Activated CD4-positive, alpha-beta T cell treated with anti-CD3 and anti-CD28 coated beads for 24 hours (primary cell): ENCODE results near the gene ZNF23.

Experiments used
- DNase-seq, 2 donors: peaks; one replicate each; pipeline ENCODE4 v3.0.0-alpha.2; 2020; ENCODE audit warnings: low read depth in 2 of 2

Gene ZNF23

GRCh38 chr16:71472051-71472450 lies 10.0 kb upstream of the ZNF23 start:
- DNase-seq: no peak

DNA sequence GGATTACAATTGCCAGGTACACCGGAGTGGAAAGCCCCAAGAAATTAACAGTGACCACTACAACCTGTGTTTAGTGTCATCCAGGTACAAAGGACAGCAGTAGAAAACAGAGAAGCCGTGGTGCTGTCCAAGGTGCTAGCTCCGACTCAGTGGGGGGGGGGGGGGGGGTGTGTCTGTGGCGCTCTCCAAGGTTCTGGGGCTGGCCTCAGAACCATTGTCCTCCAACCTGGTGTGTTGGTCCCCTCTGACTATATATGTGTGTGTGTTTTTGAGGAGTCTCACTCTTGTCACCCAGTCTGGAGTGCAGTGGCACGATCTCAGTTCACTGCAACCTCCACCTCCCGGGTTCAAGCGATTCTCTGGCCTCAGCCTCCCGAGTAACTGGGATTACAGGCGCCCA lies 5.8 kb upstream of the ZNF23 start:
- DNase-seq: peak; percentile 7 to 13

DNA sequence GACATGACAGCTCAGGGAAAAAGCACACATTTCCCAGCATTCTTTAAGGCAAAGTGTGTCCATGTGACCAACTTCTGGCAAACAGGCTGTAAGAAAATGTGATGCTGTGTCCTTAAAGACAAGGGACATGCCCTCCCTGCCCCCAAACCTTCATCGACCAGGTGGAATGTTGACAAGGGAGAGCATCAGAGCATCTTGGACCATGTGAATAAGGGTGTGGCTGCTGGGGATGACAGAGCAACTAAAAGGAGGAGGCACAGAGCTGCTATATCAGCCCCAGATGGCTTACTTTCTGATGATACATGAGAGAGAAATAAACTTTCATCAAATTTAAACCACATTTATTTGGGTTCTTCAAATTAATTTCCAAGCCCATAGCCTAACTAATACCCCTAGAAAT lies 2.2 kb upstream of the ZNF23 start:
- no peak for DNase-seq

- DNase-seq: no peak
Measured at GRCh38 chr16:71460941-71461340, 1.1 kb downstream of the ZNF23 start.

DNA sequence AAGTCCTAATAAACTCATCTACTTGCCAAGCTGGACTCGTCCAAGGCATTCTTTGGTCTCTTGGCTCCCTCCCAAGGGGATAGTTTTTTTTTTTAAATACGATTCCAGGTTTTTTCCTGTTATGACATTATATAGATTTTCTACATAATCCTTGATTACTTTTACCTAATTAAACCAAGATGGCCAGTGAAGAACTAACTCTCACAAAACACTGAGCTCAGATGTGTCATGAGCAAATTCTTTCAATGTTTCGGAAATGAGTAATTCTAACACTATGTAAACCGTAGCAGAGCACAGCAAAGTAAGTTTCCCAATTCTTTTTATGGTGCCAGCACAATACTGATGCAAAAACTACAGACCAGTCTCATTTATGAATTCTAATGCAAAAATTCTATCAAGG lies 1.8 kb downstream of the ZNF23 start:
- DNase-seq: no peak

DNA sequence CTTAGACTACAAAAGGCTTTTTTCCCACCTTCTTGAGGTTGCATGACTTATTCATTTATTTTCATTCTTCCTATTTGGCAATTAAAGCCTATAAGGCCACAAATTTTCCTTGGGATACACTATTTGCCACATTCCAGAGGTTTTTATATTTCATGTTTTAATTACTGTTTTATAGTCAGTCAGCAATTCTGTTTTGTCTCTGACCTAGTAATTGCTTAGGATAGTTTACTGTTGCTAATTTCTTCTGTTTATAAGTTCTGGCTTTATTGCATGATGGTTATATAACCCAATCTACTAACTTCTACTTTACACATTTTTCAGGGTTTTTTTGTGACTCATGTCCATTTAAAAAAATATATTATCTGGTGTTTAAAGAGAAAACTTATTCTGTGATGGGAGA lies 2.5 kb downstream of the ZNF23 start:
- no peak for DNase-seq

DNA sequence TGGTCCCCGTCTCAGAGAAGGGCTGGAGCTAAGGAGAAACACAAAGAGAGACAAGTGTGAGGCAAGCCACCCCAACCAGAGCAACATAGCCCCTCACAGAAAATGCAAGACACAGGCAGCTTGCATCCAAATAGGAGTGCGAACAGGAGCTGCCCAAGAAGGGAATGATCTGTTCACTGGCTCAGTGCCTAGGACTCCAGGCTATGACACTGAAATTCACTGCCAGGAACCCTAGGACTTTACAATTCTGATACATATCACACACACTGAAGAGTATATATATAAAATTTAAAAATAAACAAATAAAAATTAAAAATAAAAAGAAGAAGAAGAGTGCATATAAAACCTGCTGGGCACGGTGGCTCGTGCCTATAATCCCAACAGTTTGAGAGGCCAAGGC lies 5.2 kb downstream of the ZNF23 start:
- DNase-seq: no peak

- no peak for DNase-seq
Measured at GRCh38 chr16:71453036-71453435, 9.0 kb downstream of the ZNF23 start.

GRCh38 chr16:71449020-71449419 lies 13.0 kb downstream of the ZNF23 start:
- DNase-seq: no peak

GRCh38 chr16:71448274-71448866 lies 13.7 kb downstream of the ZNF23 start:
- no peak for DNase-seq

GRCh38 chr16:71443714-71444113 lies 18.3 kb downstream of the ZNF23 start:
- DNase-seq: no peak

DNA sequence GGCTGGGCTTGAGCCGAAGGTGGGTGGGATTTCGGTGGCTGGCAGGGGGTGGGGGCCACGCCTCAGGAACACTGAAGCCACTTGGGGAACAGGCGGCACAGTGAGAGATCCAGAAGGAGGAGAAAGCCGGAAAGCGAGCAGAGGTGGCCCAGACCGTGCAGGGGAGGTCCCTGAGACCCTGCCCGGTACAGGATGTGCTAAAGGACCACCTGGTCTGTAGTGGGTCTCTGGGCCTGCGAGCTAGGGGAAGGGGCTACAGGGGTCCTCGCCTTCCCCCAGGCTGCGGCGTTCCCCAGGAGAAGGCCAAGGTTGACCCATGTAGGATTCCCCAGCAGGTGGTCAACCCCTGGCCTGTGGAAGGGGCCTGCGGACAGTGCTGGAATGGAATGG lies 20.0 kb downstream of the ZNF23 start, which contains the start of gene TLE7:
TSS of gene TLE7 (minus strand) at position 4 of the 390 bp plus-strand sequence. CDS start 8,730 bp downstream, outside the sequence.
- no peak for DNase-seq

- DNase-seq: peak in 1 of 2 donors; percentile 11
Measured at GRCh38 chr16:71441348-71442050, 20.5 kb downstream of the ZNF23 start.

DNA sequence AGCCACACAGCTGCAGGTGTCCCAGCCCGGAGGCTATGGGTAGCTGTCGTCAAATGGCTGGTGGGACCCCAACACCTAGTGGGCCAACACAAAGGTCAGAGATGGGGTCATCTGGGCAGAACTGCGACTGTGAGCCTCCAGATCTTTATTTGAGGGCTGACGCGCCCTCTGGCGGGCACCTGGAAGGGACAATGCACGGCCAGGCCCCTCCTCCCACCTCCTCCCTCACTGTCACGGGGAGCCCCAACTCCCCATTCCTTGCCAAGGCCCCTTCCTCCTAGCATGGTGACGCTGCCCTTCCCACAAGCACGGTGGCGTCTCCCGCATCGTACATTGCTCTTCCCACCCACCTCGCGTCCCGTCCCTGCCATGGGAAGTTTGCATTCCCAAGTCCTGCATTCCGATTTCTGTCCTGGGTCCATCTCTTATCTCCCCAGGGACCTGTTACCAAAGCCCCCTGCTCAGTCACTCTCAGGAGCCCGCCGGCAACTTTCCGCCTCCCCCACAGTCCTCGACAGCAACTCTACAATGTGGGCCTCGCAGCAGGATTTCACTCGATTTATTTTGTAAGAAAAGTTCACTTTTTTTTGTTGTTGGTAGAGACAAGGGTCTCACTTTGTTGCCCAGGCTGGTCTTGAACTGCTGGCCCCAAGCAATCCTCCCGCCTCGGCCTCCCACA lies 21.2 kb downstream of the ZNF23 start:
- peak in 1 of 2 donors; percentile 24 for DNase-seq

DNA sequence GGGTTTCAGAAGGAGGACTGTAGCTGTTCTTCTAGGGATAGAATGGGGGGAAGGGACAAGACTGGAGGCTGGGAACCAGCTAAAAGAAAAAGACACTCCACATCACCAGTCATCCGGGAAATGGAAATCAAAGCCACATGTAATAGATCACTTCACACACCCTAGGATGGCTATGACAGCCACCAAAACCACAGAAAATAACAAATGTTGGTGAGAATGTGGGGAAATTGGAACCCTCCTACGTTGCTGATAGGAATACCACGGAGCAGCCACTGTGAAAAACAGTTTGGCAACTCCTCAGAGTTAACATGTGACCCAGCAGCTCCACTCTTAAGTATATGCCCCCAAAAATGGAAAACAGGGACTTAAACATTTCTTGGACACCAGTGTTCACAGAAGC lies 22.5 kb downstream of the ZNF23 start:
- no peak for DNase-seq

DNA sequence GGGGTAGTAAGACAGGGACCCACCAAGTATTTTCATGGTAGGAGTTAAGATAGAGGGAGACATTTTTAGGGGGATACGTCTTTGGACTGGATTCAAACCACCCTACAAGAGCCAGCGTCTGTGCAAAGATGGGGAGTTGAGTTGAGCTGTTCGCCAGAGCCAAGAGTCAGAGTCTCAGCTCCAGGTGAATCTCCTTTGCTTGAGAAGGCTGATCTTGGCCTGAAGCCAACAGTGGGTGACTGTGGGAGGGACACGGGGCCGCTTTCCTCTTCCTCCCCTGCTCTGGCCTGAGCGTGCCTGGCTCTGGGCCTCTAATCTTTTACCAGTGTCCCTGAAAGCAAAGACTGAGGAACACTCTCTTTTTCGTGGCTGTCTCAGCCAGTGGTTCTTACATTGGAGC lies 25.6 kb downstream of the ZNF23 start:
- DNase-seq: no peak

DNA sequence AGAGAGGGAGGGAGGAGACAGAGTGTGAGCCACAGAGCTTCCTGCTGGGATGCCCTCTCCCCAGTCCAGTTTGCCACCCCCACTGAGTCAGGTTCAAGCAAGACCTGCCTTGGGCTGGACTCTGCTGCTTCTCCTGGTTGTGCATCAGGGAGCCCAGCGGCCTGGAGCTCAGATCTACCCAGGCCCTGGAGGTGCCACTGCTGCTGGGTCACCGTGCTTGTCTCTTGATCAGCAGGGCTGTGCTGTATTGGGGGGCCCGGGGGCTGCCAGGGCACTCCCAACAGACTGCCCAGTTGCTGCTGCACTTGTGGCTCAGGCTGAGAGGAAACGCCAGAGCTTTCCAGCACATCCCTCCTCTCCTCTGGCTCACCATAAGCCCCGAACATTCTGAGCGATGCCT lies 29.1 kb downstream of the ZNF23 start:
- no peak for DNase-seq

- DNase-seq: no peak
Measured at GRCh38 chr16:71431991-71432390, 30.1 kb downstream of the ZNF23 start.

DNA sequence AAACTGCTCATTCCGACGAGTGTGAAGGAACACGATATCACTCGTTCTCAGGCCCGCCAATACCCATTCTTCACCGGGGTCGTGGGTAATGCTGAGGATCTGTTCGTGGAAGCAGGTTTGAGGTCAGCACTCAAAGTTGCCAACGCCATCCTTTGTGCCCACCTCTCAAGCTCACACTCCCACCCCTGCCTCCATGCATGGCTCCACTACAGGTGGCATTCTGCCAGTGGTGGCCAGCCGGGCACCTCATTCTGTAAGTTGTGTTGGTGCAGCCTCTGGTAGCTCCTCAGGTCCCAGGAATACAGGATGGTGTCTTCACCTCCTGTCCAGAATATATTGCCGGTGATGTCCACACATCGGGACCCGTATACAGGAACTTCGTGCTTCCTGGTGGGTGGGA lies 30.9 kb downstream of the ZNF23 start:
- no peak for DNase-seq

DNA sequence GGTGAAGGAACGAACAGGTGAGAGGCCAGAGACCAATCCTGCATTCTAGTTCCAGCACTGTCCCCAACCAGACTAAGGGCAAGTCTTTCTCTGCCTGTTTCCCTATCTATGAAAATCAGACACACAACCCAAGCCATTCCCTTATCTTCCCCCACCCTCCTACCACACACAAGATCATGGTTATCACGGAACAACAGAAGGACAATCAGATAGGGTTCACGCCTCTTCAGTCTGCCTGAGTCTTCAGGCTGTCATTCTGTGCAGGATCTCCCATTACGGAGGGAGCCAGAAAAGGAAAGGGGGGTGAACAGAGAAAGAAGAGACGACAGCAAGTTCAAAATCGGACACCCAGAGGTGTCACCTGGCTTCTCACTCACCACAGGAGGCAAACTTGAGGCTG lies 31.3 kb downstream of the ZNF23 start:
- no peak for DNase-seq

DNA sequence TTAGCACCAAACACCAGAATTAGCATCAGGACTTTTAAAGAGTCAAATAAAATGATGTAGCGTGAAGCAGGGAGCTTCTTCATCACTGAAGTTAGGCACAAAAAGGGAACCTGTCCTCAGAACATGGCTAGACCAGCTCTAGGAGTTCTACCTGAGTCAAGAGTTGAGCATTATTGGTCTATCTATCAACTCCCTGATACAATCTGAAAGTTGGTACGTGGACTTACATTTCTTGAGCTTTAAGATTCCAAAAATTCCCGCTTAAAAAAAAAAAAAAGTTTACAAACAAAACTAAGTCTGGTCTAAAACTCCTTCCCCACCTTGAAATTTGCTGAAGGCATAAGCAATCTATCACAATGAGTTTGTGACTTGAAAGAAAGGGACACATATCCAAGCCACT lies 32.5 kb downstream of the ZNF23 start:
- no peak for DNase-seq

- no peak for DNase-seq
Measured at GRCh38 chr16:71428883-71429282, 33.2 kb downstream of the ZNF23 start.

- DNase-seq: no peak
Measured at GRCh38 chr16:71428385-71428784, 33.7 kb downstream of the ZNF23 start.
